HG03135 (cell line): ENCODE measurements around the gene ERI3.

Experiments used
- ATAC-seq: cut with Tn5 transposase; IDR thresholded peaks from one replicate; pipeline ENCODE4 v1.9.1; 2021; ENCODE audit warnings: mild to moderate bottlenecking, moderate library complexity; ENCODE audit not compliant: unreplicated experiment

The ERI3 gene, protein sequence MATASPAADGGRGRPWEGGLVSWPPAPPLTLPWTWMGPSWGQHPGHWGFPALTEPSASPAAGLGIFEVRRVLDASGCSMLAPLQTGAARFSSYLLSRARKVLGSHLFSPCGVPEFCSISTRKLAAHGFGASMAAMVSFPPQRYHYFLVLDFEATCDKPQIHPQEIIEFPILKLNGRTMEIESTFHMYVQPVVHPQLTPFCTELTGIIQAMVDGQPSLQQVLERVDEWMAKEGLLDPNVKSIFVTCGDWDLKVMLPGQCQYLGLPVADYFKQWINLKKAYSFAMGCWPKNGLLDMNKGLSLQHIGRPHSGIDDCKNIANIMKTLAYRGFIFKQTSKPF

DNA sequence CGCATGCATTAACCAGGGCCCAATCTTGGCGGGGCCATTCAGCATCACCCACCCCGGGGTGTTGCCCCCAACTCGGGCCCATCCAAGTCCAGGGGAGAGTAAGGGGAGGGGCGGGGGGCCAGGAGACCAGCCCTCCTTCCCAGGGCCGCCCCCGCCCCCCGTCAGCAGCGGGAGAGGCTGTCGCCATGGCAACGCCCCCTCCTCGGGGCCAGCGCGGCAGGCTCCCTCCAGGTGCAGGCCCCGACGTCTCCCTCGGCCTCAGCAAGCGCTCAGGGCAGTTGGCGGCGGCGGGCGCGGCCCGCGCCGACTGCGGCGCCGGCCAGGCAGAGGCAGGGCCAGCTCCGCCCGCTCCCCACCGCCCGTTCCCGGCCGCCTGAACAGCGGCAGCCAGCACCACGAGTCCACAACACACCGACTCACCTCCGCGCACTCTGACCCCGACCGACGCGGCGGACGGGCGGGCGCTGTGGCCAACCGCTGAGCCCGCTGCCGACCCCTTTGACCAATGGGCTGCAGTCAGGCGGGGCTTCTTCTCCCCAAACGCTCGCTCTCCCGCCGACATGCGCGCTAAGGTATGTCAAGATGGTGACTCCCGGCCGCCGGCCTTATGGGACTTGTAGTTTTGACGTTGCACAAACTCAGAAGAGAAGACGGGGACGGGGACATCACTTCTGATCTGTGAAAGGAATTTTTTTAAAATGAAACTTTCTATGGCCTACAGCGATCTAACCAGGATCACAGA is at the start of gene ERI3:
Gene ERI3, minus strand, starts transcription at position 418 of the 742 bp plus-strand sequence. Its CDS starts 231 bp downstream, at position 187.
- ATAC-seq = peak; percentile 98

DNA sequence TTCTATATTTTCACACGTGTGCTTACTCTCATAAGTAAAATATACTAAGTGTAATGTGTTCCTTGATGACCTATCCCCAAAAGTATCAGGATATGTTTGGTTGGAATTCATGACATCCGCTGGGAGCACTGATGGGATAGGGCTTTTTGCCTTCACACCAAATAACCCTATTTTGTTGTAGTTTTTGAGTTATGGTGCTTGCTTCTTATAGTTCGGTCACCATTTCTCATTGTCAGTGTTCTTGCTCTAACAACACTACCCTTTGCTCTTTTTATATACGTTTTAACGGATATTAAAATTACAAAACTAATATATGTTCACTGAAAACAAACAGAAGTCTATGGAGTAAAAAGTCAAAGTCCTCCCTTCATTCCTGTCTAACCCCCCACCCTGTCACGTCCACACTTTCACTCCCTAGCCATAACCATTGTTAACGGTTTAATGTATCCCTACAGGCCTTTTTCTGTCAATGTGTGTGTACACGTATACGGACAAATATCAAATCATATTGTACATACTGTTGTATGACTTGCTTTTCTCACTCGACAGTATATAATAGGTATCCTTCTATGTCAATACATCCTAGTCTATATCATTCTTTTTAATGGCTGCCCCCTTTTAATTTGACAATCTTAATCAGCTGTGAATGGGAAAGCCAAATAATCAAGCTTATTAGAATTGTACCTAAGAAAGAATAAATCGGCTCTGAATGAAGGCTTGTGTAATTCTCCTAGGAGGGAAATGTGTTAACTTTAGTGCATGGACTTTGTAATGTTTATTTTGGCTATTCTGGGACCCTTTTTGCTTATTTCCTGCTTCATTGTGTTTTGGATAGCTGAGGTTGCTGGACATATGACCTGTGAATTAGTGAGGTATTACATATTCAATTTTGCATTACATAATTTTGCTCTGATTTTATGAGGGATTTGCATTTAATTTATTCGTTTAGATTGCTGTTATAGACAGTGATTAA is 46.5 kb upstream of the ERI3 start:
- ATAC-seq = no peak

DNA sequence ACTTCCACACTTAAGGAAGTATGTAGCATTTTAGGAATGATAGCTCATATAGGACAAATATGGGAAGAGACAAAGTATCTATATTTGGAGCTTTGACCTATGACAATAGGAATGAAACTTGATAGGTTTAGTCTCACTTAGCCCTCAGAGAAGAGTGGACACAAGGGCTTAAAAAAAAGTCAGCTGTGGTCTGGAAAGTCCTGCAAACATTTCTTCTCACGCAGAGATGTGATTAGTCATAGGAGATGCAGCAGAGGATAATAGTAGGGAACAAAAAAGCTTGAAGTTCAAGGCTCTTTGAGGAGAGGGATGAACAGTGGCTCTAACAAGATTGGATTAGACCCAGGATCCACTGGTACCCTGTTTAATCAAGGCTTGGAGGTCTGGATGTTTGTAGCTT is 35.2 kb upstream of the ERI3 start:
- no peak for ATAC-seq

DNA sequence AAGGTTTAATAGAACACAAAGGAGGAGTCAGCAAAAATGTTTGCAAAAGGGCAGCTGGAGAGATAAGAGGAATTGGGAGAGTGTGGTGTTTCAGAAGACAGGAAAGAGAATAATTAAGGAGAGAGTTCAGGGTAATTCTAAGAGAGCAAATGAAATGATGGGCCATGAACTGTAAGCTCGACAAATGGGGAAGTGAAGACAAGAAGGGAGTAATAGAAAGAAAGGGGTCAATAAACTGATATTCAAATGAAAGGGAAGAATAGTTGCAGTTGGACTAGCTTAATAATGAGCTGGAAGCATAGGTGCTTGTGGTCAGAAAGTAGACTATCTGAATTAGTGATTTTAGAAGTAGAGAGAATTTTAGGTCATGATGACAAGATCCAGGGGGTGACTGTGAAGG is 34.4 kb upstream of the ERI3 start:
- ATAC-seq = no peak

DNA sequence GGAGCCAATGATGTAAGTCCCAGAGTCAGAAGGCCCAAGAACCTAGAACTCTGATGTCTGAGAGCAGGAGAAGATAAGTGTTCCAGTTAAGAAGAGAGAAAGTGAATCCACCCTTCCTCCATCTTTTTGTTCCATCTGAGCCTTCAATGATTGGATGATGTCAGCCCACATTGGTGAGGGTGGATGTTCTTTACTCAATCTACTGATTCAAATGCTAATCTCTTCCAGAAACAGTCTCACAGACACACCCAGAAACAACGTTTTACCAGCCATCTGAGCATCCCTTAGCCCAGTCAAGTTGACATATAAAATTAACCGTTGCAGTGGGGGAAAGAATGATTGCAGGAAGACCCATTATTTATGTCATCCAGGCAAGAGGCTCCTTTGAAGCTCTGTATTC is 33.5 kb upstream of the ERI3 start:
- no peak for ATAC-seq

DNA sequence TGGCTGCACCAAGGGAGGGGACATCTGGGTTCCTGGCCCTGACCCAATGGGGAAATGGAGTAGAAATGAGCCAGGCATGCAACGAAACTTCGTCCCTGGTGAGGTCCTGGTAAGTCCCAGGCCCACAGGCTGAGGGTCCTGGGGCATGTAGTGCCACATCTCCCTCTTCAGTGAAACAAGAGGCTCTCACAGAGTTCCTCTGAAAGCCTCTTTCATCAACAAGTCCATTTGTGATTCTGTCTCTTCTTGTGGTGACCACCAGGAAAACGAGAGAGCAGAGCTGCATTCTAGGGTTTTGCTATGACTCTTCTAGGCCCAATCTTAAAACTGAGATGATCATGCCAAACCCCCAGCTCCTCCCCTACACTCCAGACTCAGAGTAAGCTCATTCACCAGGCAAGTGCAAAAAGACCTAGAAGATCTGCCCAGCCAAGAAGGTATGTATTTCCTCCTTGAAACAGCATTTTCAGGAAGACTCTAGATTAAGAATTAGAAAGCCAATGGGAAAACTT is 25.7 kb upstream of the ERI3 start:
- no peak for ATAC-seq

DNA sequence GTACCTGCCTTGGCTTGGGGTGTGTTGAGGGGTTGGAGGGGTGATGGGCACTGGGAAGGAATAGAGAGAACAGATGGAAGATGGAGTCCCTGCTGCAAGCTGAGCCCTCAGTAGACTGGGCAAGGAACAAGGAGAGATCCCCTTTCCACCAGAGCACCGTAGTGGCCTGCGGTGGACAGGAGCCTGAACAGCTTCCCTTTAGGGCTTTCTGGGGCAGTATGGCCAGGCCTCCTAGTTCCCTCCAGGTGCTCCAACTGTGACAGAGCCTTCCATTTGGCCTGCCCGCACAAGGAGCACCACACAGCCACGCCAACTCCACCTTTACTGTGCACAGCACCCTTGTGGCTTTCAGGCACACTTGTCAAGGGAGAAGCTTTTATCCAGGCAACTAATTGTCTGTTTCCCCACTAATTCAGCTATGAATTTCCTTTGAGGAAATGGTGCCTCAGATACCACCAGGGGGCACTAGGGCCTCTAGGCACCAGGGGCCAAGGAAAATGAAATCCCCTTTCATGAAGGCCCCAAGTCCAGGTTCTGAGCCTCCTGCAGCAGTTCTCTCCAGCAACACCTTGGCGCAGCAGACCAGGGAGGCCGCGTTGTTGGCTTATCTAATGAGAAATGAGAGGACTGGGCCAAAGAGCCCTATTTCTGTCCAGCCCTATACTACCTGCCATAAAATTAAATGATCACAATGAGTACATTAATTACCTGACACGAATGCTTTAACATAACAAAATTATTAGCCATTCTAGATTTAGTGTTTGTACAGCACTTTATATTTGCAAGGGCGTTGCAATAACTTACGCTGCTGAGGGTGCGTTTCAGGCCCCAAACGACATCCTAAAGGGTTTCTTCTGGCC is 23.1 kb upstream of the ERI3 start:
- ATAC-seq = no peak

DNA sequence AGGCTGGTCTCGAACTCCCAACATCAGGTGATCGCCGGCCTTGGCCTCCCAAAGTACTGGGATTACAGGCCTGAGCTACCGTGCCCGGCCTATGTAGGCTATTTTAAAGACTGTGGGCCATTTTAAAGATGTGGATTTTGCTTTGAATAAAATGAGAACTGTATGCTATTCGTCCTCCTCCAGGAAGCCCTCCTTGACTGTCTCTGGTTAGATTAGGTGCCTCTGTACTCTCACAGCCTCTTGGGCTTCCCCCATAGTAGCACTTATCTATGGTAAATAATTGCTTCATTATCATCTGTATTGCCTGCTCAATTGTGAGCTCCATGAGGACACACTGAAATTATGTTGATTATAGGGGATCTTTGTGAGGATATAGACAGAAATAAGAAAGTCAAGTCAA is 20.5 kb upstream of the ERI3 start:
- no peak for ATAC-seq

DNA sequence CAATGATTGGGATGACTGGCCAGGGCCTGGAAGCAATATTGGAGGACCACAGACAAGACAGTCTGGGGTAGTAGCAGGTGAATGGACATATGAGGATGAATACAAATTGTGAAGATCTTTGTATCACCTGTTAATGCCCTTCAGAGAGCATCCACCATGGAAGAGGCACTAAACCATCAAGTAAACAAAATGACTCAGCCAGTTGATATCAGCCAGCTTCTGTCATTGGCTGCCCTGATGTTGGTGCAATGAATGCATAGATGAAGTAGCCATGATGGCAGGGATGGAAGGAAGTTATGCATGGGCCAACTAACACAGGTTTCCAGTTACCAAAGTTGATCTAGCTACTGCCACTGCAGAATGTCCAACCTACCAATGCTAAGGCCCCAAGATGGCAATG is 16.1 kb upstream of the ERI3 start:
- no peak for ATAC-seq

DNA sequence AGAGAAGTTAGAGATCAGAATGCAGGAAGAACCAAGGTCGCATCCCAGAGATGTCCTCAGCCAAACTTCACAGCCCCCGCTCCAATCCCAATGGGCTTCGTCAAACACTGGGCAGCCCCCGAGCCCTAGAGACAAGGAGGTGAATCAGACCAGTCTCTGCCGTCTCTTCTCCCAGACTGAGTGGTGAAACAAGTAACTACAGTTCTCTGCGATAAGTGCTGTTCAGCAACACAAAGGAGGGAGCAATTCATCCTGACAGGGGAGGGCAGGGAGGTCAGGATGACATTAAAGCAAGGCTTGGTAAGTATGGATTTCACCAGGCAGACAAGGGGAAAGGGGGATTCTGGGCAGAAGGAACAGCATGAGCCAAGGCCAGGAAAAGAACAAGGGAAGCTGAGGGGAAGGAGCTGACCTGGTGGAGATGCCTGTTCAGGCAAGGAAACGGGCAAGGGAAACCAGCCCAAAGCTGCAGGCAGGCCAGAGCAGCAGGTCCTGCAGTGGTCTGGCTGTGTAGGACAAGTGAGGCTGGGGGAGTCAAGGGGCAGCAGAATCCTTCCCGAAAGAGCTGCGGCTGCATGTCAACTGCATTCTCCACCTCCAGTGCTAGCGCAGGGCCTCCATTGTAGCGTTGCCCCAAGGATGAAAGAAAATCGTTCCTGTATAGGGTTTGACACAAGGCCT is 13.6 kb upstream of the ERI3 start:
- ATAC-seq = no peak

DNA sequence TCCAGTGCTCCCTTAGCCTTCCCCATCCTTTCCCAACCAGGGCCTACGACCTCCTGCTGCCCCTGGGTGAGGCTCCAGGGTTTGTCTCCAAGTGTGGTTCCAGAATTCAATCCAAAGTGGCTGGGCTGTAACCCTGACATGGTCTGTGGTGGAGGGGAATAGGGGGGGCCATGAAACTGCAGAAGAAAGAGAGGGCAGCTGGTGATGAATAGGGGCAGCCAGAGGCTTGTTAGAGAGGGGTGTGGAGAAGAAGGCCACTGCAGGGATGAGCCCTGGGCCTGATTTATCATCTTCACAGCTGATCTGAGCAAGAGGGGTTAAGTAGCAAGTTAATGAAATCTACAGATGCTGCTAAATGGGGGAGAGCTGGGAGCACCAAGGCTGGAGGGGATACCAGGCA is 12.9 kb upstream of the ERI3 start:
- ATAC-seq = no peak

DNA sequence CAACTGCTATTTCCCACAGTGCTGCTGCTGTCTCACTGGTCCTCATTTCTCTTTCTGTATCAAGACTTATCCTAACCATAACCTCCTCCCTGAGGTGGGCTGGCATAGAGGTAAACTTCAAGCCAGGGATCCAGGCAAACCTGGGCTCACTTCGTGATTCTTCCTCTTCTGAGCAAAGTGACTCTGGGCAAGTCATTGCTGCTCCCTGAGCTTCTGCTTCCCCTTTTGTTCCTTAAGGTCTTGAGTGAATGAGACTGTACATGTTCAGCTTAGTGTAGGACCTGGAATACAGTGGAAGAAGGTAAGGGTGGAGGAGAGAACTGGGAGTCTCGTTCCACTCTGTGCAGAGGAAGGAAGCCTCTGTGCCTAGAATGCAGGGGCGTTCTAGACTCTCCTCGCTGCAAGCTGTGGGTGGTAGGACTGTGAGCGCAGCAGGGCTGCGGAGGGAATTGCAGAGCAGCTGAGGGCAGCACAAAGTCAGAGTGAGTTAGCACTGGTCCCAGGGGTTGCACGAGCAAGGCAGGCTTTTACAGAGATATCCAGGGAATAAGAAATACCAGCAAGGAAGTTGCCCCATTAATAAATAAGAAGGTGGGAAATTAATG is 11.4 kb upstream of the ERI3 start:
- no peak for ATAC-seq

DNA sequence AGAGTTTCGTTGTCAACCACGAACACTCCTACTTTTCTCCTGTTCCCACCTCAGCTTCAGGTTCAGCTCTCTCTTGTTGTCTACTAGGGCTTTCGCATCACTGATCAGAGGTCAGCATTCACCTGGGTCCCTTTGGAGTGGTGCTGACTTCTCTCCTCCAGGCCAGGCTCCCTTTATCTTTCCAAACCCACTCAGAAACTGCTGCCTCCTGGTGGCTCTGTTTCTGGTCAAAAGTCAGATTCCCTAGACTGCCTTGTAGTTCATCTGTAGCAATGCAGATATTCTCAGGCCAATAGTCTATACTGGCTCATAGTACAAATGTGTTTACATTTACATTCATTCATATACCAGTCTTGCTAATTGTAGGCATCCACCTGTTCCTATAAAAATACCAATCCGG is 6.4 kb upstream of the ERI3 start:
- ATAC-seq = no peak

DNA sequence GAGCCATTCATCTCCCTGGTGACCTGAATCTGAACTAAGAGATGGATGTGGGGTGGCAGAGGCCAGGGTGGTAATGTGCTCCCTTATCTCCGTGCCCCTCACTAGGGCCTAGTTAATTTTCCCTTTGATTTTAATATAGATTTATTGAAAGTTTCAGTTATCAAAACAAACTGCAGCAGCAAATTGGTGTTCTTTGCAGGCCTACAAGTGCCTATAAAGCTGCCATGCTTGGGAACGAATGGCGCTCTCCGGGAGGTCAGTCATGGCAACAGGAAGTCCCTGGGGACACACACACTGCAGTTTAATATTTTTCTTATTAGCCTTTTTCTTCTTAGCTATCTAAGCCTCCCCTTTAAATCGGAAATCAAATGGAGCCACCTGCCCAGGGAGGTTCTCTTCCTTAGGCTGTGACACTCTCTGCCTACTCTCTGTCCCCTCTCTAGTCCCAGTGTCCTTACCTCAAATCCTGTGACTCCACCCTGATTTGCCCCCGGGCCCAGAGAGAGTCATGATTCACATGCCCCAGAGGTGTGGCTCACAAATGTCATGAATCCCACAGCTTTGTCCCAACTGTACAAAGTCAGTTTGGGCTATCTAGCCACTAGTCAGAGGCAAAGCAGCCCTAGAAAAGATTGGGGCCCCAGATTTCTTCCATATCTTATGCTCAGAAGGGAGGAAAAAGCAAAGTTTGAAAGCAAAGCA is 4.3 kb upstream of the ERI3 start:
- ATAC-seq = no peak

DNA sequence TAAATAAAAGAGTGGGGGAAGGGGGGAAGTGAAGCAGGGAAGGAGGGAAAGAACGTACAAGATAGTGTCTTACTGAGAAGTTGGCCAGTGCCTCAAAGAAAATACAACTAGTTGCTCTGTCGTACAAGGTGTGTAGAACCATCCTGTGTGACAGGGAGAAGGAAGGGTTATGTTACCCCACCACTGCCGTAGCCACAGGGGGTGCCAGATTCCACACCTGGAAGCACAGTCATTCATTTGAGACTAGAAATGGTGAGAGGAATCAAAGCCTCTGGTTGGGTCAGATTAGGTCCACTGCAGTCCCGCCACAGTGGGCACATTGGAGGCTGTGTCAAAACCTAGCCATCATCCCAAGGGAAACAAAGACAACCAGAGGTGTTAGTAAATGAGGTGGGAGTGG is 2.7 kb upstream of the ERI3 start:
- no peak for ATAC-seq

DNA sequence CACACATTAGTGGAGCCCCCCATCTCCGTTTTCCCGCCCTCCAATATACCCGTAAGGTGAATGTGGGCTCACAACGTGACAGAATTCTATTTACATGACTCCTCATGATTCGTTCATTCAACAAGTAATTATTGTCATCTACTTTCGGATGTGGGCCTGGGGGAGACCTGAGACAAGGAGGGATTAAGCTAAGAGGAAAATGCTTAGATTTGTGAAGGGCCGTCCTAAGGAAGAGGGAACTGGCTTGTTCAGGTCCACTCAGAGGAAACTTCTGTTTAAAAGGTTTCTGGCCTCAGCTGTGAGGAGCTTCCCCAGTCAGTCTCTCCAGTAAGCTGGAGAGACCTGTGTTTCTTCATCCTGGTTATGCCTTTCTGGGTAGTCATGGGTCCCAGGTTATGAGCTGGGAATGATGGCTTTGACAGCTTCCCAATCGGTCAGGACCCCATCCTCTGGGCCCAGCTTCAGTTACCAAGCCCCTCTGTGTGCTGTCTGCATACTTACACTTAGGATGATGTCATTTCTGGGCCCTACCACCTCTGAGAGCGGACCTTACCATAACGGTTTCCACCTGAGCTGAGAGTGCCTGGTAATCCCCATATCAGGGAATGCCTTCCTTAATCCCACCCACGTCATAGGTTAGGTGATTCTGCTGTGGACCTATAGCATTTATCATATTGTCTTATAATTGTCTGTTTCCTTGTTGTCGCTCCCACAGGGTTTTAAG is 687 bp upstream of the ERI3 start:
- ATAC-seq = no peak

DNA sequence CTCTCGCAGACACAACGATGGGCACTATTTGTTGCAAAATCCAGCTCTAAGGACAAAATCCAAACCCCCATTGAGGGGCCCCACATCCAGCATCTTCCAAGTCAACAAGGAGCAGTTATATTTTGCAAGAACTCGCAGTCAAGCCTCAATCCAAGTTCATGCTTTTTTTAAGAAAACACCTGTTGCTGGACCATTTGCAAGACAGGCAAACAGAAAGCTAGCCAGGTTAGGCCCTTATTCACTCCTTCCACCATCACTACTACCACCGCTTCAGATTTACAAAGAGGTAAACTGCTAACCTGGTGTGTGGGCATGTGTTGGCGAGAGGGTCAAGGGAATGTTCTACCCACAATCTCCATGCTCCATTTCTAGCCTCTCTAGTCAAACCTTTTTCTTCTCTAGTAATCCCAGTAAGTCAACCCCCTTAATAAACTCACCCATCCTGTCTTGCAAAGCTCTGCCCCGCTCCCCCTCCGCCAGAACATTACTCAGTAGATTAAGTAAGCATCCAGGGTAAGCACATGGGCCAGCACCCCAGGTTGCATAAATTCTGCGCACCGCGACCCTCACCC is 703 bp downstream of the ERI3 start:
- no peak for ATAC-seq

DNA sequence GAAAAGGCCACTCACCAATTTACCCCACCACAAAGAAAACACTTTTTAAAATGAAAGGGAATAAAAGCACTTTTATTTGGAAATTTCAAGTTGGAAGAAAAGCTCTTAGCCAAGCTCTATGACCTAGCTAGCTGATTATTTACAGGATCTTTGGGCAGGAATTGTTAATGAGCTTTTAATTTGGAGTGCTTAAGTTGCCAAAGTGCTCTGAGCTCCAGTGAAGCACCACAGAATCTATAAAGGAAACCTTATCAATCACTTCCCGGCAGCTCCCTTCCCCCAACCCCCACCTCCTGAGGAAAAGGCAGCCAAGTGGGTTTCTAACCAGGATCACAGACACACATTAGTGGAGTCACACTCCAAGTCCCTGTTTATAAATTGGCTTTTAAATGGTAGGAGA is 1.5 kb downstream of the ERI3 start:
- ATAC-seq = no peak
